ENCODE measurements around the gene WNT1.

DNA sequence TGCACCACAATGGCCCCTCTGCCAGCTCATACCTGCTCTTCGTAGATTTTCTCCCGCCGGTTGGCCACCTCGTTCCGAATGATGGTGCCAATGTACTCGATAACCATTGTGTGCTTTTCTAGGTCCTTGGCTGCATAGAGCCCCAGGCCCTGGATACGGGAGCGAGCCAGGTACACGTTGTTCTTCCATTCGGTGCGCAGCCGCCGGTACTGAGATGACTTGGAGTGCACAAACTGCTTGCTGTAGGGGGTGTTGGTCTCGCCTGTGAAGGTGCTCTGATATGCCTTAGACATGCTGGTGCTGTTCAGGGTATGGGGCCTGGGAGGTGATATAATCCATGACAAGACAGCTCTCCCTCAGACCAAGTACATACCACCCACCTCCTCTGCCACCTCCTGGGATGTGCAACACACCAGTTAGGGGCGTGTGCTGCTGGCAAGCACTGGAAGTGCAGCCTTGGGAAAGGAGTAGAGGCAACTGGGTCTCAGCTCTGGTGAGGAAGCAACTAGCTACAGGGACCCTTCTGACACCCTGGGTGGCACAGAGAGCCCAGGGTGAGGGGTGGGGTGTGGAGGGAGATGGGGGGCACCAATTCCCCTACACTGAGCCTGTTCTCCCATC, 44.5 kb downstream of the WNT1 start:
- TF ChIP-seq POLR2A (IDR thresholded peaks at IDR 0.05; ENCODE audit: low read length), result no peak
- TF ChIP-seq GATA1 (IDR thresholded peaks at IDR 0.05; ENCODE audit: low read depth, low read length), result no peak

Data from erythroblast (primary cell).